Loucy (cell line): Measurements from ENCODE around the gene HSPA12B.

Experiments used
- H2AFZ ChIP-seq: fragments of 200-600 bp; sonication (generic); 2 replicates; pipeline ENCODE4 v1.6.0; 2016; ENCODE audit warnings: antibody characterized with exemption, mild to moderate bottlenecking, low read length, moderate library complexity
- H3F3A ChIP-seq: fragments of 200-600 bp; 2 replicates; pipeline ENCODE4 v1.6.0; 2016; ENCODE audit warnings: antibody characterized with exemption, low read depth, mild to moderate bottlenecking
- H3K27me3 ChIP-seq: fragments of 200-600 bp; sonication (generic); 2 replicates; pipeline ENCODE4 v1.6.1; 2014; ENCODE audit warnings: low read length, mild to moderate bottlenecking; ENCODE audit not compliant: insufficient read depth, poor library complexity, severe bottlenecking
- H3K36me3 ChIP-seq: fragments of 200-600 bp; sonication (generic); 2 replicates; pipeline ENCODE4 v1.6.1; 2016; ENCODE audit warnings: low read length; ENCODE audit not compliant: insufficient read depth
- H3K4me1 ChIP-seq: fragments of 200-600 bp; sonication (generic); 2 replicates; pipeline ENCODE4 v1.5.1; 2014; ENCODE audit warnings: low read length, mild to moderate bottlenecking; ENCODE audit not compliant: insufficient read depth, poor library complexity, severe bottlenecking
- H3K4me2 ChIP-seq: fragments of 200-600 bp; sonication (generic); 2 replicates; pipeline ENCODE4 v1.6.0; 2014; ENCODE audit warnings: antibody characterized with exemption, low read length, low read depth, mild to moderate bottlenecking; ENCODE audit not compliant: poor library complexity, severe bottlenecking
- H3K4me3 ChIP-seq: fragments of 200-600 bp; sonication (generic); 2 replicates; pipeline ENCODE4 v1.5.1; 2014; ENCODE audit warnings: low read length, mild to moderate bottlenecking, mixed read lengths; ENCODE audit not compliant: poor library complexity, severe bottlenecking
- H3K79me2 ChIP-seq: fragments of 200-600 bp; sonication (generic); 2 replicates; pipeline ENCODE4 v1.6.1; 2014; ENCODE audit warnings: low read length; ENCODE audit not compliant: insufficient read depth
- H3K9ac ChIP-seq: fragments of 200-600 bp; sonication (generic); 2 replicates; pipeline ENCODE4 v1.6.0; 2014; ENCODE audit warnings: mild to moderate bottlenecking, low read depth, low read length, moderate library complexity; ENCODE audit not compliant: poor library complexity, severe bottlenecking
- H3K9me2 ChIP-seq: fragments of 200-600 bp; sonication (generic); replicated peaks from 2 replicates; pipeline ENCODE4 v1.6.1; 2016; ENCODE audit warnings: low read depth, low read length, mixed read lengths
- H3K9me3 ChIP-seq: fragments of 200-600 bp; sonication (generic); 2 replicates; pipeline ENCODE4 v1.6.1; 2014; ENCODE audit warnings: mild to moderate bottlenecking, antibody characterized with exemption, low read length, low read depth; ENCODE audit not compliant: insufficient read depth
- H4K20me1 ChIP-seq: fragments of 200-600 bp; sonication (generic); 2 replicates; pipeline ENCODE4 v1.6.0; 2014; ENCODE audit warnings: antibody characterized with exemption, low read length, mild to moderate bottlenecking; ENCODE audit not compliant: insufficient read depth, poor library complexity, severe bottlenecking
- CTCF ChIP-seq: fragments of 200-600 bp; sonication (generic); conservative IDR thresholded peaks from 2 replicates; pipeline ENCODE4 v1.5.1; 2014; ENCODE audit warnings: mild to moderate bottlenecking, antibody characterized with exemption, low read length
- EZH2phosphoT487 ChIP-seq: fragments of 200-600 bp; IDR thresholded peaks from 2 replicates; pipeline ENCODE4 v1.6.1; 2018; ENCODE audit warnings: antibody characterized with exemption, mild to moderate bottlenecking, moderate library complexity, borderline replicate concordance

HSPA12B gene

GRCh38 chr20:3798908-3799248 lies 66.4 kb downstream of the HSPA12B start:
- H4K20me1 ChIP-seq, result peaks cover 31% of the 10 kb centered on the region
- H3K9ac ChIP-seq, result peak overlapping the region; percentile 91
- peak overlapping the region; percentile 98 for H3K4me3 ChIP-seq
- peak overlapping the region; percentile 88 for H3K4me2 ChIP-seq
- peaks cover 45% of the 10 kb centered on the region for H3K4me1 ChIP-seq
- H3F3A ChIP-seq, result no peaks in the 10 kb centered on the region
- no peaks in the 10 kb centered on the region for H3K27me3 ChIP-seq
- no peaks in the 10 kb centered on the region for H3K9me3 ChIP-seq
- H3K9me2 ChIP-seq, result no peaks in the 10 kb centered on the region
- H3K79me2 ChIP-seq, result peaks cover 59% of the 10 kb centered on the region
- H2AFZ ChIP-seq, result no peak overlapping the region
- TF ChIP-seq EZH2phosphoT487 (no peak), CTCF (no peak)
- peaks cover 39% of the 10 kb centered on the region; the same call in 1 of the 2 replicates for H3K36me3 ChIP-seq

GRCh38 chr20:3800256-3800877 lies 67.9 kb downstream of the HSPA12B start:
- Histone ChIP-seq H3K4me1 (peaks cover 37% of the 10 kb centered on the region), H4K20me1 (peaks cover 31% of the 10 kb centered on the region), H3K9me3 (no peaks in the 10 kb centered on the region), H3F3A (no peaks in the 10 kb centered on the region), H3K36me3 (peaks cover 54% of the 10 kb centered on the region; the same call in 1 of the 2 replicates), H3K27me3 (no peaks in the 10 kb centered on the region), H3K4me2 (no peak overlapping the region), H3K4me3 (no peak overlapping the region), H2AFZ (no peak overlapping the region), H3K9ac (no peak overlapping the region), H3K79me2 (peaks cover 59% of the 10 kb centered on the region), H3K9me2 (no peaks in the 10 kb centered on the region)
- TF ChIP-seq CTCF, result no peak
- no peak for TF ChIP-seq EZH2phosphoT487

- no peaks in the 10 kb centered on the region for H3F3A ChIP-seq
- H3K4me3 ChIP-seq, result no peak overlapping the region
- H3K9me2 ChIP-seq, result no peaks in the 10 kb centered on the region
- TF ChIP-seq CTCF (no peak), EZH2phosphoT487 (no peak)
- H2AFZ ChIP-seq, result no peak overlapping the region
- peaks cover 54% of the 10 kb centered on the region for H3K79me2 ChIP-seq
- H3K9me3 ChIP-seq, result no peaks in the 10 kb centered on the region
- H3K36me3 ChIP-seq, result peaks cover 57% of the 10 kb centered on the region; the same call in 1 of the 2 replicates
- H3K4me1 ChIP-seq, result peaks cover 33% of the 10 kb centered on the region
- peaks cover 31% of the 10 kb centered on the region for H4K20me1 ChIP-seq
- H3K4me2 ChIP-seq, result no peak overlapping the region
- H3K9ac ChIP-seq, result no peak overlapping the region
- H3K27me3 ChIP-seq, result no peaks in the 10 kb centered on the region
These were observed 68.4 kb downstream of the HSPA12B start for GRCh38 chr20:3800878-3801260.
